Esophagus muscularis mucosa (tissue), 4 donors: ENCODE data around the gene GGT1. TPM values are rescaled to one million over a fixed set of nuclear protein-coding genes. Genes with fewer than 3 reads are reported as not detected.

Experiments
- DNase-seq: peaks from one replicate; pipeline ENCODE4 v3.0.0-alpha.2; 2017; ENCODE audit errors: extremely low spot score
- H3K27ac ChIP-seq, 4 donors: fragments of 200-600 bp; sonication (generic); replicated peaks in 1 of 4; 1 replicate in 3 of 4; 2 replicates in 1 of 4; pipeline ENCODE4 v1.5.1; 2016 to 2019; ENCODE audit warnings: mild to moderate bottlenecking in 1 of 4
- H3K27me3 ChIP-seq, 4 donors: fragments of 200-600 bp; sonication (generic); one replicate each; pipeline versions ENCODE4 v1.5.1 to v1.6.0; 2016 to 2019
- H3K36me3 ChIP-seq, 4 donors: fragments of 200-600 bp; sonication (generic); one replicate each; pipeline ENCODE4 v1.5.1; 2016 to 2019
- H3K4me1 ChIP-seq, 4 donors: fragments of 200-600 bp; sonication (generic); one replicate each; pipeline ENCODE4 v1.5.1; 2016 to 2019
- H3K4me3 ChIP-seq, 4 donors: fragments of 200-600 bp; sonication (generic); 1 replicate in 2 of 4; 2 replicates in 2 of 4; pipeline ENCODE4 v1.5.1; 2016 to 2019; ENCODE audit warnings: mild to moderate bottlenecking in 4 of 4, moderate library complexity in 1 of 4
- H3K9me3 ChIP-seq, 4 donors: fragments of 200-600 bp; sonication (generic); 1 replicate in 3 of 4; 2 replicates in 1 of 4; pipeline ENCODE4 v1.5.1; 2016 to 2019
- CTCF ChIP-seq, 3 experiments: fragments of 200-600 bp in 2 of 3; fragments of 450-650 bp in 1 of 3; sonication (generic) in 2 of 3; IDR thresholded peaks; one replicate each; pipeline ENCODE4 v1.5.1; 2017 to 2019; ENCODE audit warnings: antibody characterized with exemption in 3 of 3, mild to moderate bottlenecking in 2 of 3, moderate library complexity in 1 of 3
- EP300 ChIP-seq: sonication (generic); formaldehyde crosslinking; IDR thresholded peaks from one replicate; pipeline ENCODE4 v1.6.1; 2017; ENCODE audit warnings: antibody characterized with exemption
- POLR2A ChIP-seq: fragments of 450-650 bp; IDR thresholded peaks from one replicate; pipeline ENCODE4 v1.6.1; 2017; ENCODE audit warnings: antibody characterized with exemption, moderate library complexity, mild to moderate bottlenecking, low read depth
- POLR2AphosphoS5 ChIP-seq, 2 donors: sonication (generic); formaldehyde crosslinking; IDR thresholded peaks; one replicate each; pipeline ENCODE4 v1.6.1; 2017; ENCODE audit warnings: antibody characterized with exemption in 2 of 2
- WGBS: methylation state at CpG from one replicate; pipeline ENCODE4 v1.1.5; 2018; 5-methylcytosine and 5-hydroxymethylcytosine counted together
- intact Hi-C: fragments of 100-400 bp; cut with DNase I; formaldehyde crosslinking; loops from one replicate; pipeline ENCODE4 v1.15.1; 2023
- total RNA-seq, 4 donors: library from RNA; depleted of rRNA; stranded (reverse); fragments of >200 nt; gene quantifications; one replicate each; pipeline versions ENCODE4 v1.1.0 to v1.2.1, GENCODE V29; 2016

GGT1 gene
- total RNA-seq, 4 donors from 2014 or later: 2.1 to 5.0 (median 3.1) TPM

DNA sequence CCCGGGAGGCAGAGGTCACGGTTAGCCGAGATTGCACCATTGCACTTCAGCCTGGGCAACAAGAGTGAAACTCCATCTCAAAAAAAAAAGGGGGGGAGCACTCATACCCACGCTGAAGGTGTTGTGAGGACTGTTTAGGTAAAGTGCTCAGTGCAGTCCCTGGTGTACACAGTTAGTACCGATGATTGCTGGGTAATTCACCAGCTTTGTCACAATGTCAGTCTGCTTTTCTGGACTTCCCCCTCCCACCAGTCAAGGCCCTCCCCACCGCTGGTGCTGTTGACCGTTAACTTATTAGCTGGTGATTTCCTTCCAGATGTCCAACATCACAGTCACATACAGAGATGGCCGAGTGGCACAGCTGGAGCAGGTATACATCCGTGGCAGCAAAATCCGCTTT is 35.3 kb upstream of the GGT1 start:
- TF ChIP-seq EP300: no peak
- TF ChIP-seq POLR2A: no peak
- no peak for TF ChIP-seq CTCF (IDR thresholded peaks at IDR 0.05)
- no peak for TF ChIP-seq POLR2AphosphoS5 (IDR thresholded peaks at IDR 0.05)
- 84% methylated on average over 8 of the region's 10 CpGs for WGBS
- H3K9me3 ChIP-seq: no peaks in the 10 kb centered on the region
- no peak overlapping the region for H3K4me3 ChIP-seq
- peaks cover 28 to 64% (median 49%) of the 10 kb centered on the region in 4 donors for H3K36me3 ChIP-seq
- peak overlapping the region in 1 of 4 donors; percentile 42 for H3K27ac ChIP-seq
- intact Hi-C loops: no loop called here
- H3K4me1 ChIP-seq: peaks cover 45 to 53% (median 50%) of the 10 kb centered on the region in 4 donors
- no peak for DNase-seq
- no peaks in the 10 kb centered on the region for H3K27me3 ChIP-seq

DNA sequence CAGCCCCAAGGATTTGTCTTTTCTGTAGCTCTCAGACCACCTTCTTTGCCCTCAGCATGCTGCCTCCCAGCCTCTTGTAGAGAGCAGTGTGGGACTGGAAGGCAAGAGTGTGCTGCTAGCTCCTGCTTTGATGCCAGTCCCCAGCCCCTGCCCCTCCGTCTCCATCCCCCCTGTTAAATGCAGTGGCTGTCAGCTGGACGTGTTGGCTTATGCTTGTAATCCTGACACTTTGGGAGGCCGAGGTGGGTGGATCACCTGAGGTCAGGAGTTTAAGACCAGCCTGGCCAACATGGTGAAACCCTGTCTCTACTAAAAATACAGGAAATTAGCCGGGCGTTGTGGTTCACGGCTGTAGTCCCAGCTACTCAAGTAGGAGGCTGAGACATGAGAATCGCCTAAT is 31.7 kb upstream of the GGT1 start:
- no peak overlapping the region for H3K27ac ChIP-seq
- intact Hi-C loops: no loop called here
- H3K4me1 ChIP-seq: peaks cover 13 to 18% (median 15%) of the 10 kb centered on the region in 4 donors
- H3K4me3 ChIP-seq: no peak overlapping the region
- no peak for DNase-seq
- H3K36me3 ChIP-seq: peaks cover 44 to 88% (median 73%) of the 10 kb centered on the region in 4 donors
- 91% methylated on average over 7 of the region's 7 CpGs for WGBS
- H3K27me3 ChIP-seq: no peaks in the 10 kb centered on the region
- TF ChIP-seq EP300 (no peak), POLR2A (no peak), CTCF (IDR thresholded peaks at IDR 0.05) (no peak), POLR2AphosphoS5 (IDR thresholded peaks at IDR 0.05) (no peak)
- no peaks in the 10 kb centered on the region for H3K9me3 ChIP-seq

DNA sequence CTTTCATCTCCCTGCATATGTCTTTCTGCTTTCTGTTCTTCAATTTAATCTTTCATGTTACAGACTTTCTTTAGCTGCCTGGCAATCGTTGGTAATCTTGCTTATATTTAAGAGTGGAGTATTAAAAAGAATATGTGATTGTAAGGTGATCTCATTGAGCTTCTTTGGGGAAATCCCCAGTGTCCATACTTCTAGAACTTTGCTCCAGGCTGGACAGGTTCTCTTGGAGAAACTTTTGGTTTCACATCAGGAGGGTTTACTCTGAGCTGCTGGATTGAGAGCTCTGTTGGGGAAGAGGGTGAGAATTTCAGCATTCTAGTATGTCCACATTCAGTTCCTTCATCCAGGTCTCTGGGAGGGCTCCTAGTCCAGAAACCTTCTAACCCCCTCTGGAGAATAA is 26.2 kb upstream of the GGT1 start:
- Histone ChIP-seq H3K36me3 (peaks cover 25 to 59% (median 38%) of the 10 kb centered on the region in 4 donors), H3K27me3 (no peaks in the 10 kb centered on the region), H3K27ac (no peak overlapping the region), H3K9me3 (no peaks in the 10 kb centered on the region), H3K4me1 (peaks cover 0 to 6% (median 0%) of the 10 kb centered on the region in 4 donors), H3K4me3 (no peak overlapping the region)
- TF ChIP-seq POLR2A (no peak), CTCF (IDR thresholded peaks at IDR 0.05) (no peak), POLR2AphosphoS5 (IDR thresholded peaks at IDR 0.05) (no peak), EP300 (no peak)
- WGBS: 72% methylated on average over 1 of the region's 1 CpG
- intact Hi-C loops: no loop called here
- no peak for DNase-seq

DNA sequence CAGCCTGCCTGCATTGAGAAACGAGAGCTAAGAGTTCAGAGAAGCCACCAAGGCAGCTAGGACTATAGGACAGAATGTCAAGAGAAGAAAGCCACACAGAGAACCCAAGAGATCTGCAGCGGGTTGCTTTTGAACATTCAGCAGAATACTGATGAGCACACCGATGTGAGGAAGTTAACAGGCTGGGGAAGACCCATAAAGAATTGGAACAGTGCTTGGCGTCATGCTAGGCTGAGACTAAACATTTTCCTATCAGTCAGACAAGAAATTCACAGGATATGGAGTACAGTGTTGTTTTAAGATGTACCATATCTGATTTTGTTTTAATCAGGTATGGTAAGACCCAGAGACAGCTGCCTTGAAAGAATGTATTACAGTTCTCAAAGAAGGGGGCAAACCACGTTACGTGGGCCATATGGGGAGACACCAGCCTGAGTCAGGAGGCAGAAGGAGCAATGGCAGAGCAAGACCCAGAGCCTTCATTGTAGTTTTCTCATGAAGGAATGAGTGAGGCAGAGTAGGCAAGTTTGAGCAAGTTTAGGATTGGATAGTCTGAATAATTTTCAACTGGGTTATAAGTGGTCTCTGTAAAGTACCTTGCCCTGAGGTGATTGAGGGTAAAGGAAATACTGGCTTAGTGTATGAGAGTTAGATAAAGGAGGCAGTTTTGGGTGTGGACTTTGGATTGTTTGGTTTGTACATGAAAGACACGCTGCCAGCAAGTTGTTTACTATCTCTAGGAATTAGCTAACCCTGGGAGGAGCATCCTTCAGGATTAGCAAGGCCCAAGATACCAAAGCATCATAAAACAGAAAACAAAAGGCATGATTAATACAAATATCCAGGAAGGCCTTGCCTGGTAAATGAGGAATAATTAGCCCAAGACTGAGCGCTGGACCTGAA is 24.4 kb upstream of the GGT1 start:
- peaks cover 6 to 14% (median 8%) of the 10 kb centered on the region in 4 donors for H3K4me1 ChIP-seq
- H3K27ac ChIP-seq: peak overlapping the region in 1 of 4 donors; percentile 25
- H3K36me3 ChIP-seq: peaks cover 7 to 41% (median 20%) of the 10 kb centered on the region in 4 donors
- no peak for TF ChIP-seq CTCF (IDR thresholded peaks at IDR 0.05)
- TF ChIP-seq POLR2AphosphoS5 (IDR thresholded peaks at IDR 0.05): no peak
- no peak for TF ChIP-seq EP300
- TF ChIP-seq POLR2A: no peak
- H3K9me3 ChIP-seq: no peaks in the 10 kb centered on the region
- 85% methylated on average over 8 of the region's 8 CpGs for WGBS
- DNase-seq: no peak
- H3K4me3 ChIP-seq: no peak overlapping the region
- intact Hi-C loops: no loop called here
- H3K27me3 ChIP-seq: no peaks in the 10 kb centered on the region
